Parathyroid adenoma (tissue), 2 donors: ENCODE data around the gene TMEM208.
A peak's percentile ranks its signal among the peaks of the same experiment; 100 is the strongest.

Experiments used
- H2AFZ ChIP-seq: fragments of 300-600 bp; sonication (generic); one replicate; pipeline ENCODE4 v1.7.0; 2017; ENCODE audit warnings: antibody characterized with exemption, mild to moderate bottlenecking
- H3K27ac ChIP-seq: fragments of 300-600 bp; sonication (generic); one replicate; pipeline ENCODE4 v1.7.0; 2017
- H3K27me3 ChIP-seq: fragments of 300-600 bp; sonication (generic); one replicate; pipeline ENCODE4 v1.7.0; 2017; ENCODE audit warnings: low read length; ENCODE audit not compliant: control insufficient read depth, insufficient read depth
- H3K36me3 ChIP-seq: fragments of 300-600 bp; sonication (generic); one replicate; pipeline ENCODE4 v1.7.0; 2017; ENCODE audit warnings: low read length; ENCODE audit not compliant: control insufficient read depth, insufficient read depth
- H3K4me1 ChIP-seq: fragments of 300-600 bp; sonication (generic); one replicate; pipeline ENCODE4 v1.7.0; 2017; ENCODE audit warnings: control low read depth
- H3K4me2 ChIP-seq: fragments of 300-600 bp; sonication (generic); one replicate; pipeline ENCODE4 v1.7.0; 2017; ENCODE audit warnings: low read length
- H3K4me3 ChIP-seq: fragments of 300-600 bp; sonication (generic); one replicate; pipeline ENCODE4 v1.7.0; 2017; ENCODE audit warnings: low read depth, low read length
- H3K79me2 ChIP-seq: fragments of 300-600 bp; sonication (generic); one replicate; pipeline ENCODE4 v1.7.0; 2017; ENCODE audit warnings: control low read depth
- H3K9ac ChIP-seq: fragments of 300-600 bp; sonication (generic); one replicate; pipeline ENCODE4 v1.7.0; 2017; ENCODE audit warnings: mild to moderate bottlenecking
- H3K9me3 ChIP-seq: fragments of 300-600 bp; sonication (generic); one replicate; pipeline ENCODE4 v1.7.0; 2017; ENCODE audit warnings: low read length; ENCODE audit not compliant: control insufficient read depth
- CTCF ChIP-seq: fragments of 300-600 bp; sonication (generic); IDR thresholded peaks from one replicate; pipeline ENCODE4 v1.7.0; 2017; ENCODE audit warnings: antibody characterized with exemption, mild to moderate bottlenecking
- donor health status: primary hyperparathyroidism.

The TMEM208 gene

GRCh38 chr16:67181346-67181745 lies 45.6 kb upstream of the TMEM208 start:
- no peaks in the 10 kb centered on the region for H3K9me3 ChIP-seq
- H3K4me3 ChIP-seq: no peak overlapping the region
- H3K9ac ChIP-seq: no peak overlapping the region
- TF ChIP-seq CTCF: no peak
- H2AFZ ChIP-seq: no peak overlapping the region
- H3K4me1 ChIP-seq: peaks cover 23% of the 10 kb centered on the region
- no peaks in the 10 kb centered on the region for H3K27me3 ChIP-seq
- H3K27ac ChIP-seq: no peak overlapping the region
- H3K36me3 ChIP-seq: no peaks in the 10 kb centered on the region
- no peaks in the 10 kb centered on the region for H3K79me2 ChIP-seq
- H3K4me2 ChIP-seq: no peak overlapping the region

GRCh38 chr16:67182288-67182687 lies 44.6 kb upstream of the TMEM208 start:
- TF ChIP-seq CTCF: no peak
- Histone ChIP-seq H3K4me1 (peaks cover 23% of the 10 kb centered on the region), H3K9ac (no peak overlapping the region)

GRCh38 chr16:67183284-67183626 lies 43.7 kb upstream of the TMEM208 start:
- Histone ChIP-seq H3K4me1 (peaks cover 18% of the 10 kb centered on the region), H3K27me3 (no peaks in the 10 kb centered on the region), H3K9ac (no peak overlapping the region), H2AFZ (peak overlapping the region; percentile 92), H3K9me3 (no peaks in the 10 kb centered on the region), H3K27ac (peak overlapping the region; percentile 96), H3K4me3 (peak overlapping the region; percentile 81), H3K4me2 (peak overlapping the region; percentile 94), H3K79me2 (no peaks in the 10 kb centered on the region), H3K36me3 (no peaks in the 10 kb centered on the region)
- TF ChIP-seq CTCF: no peak

More at GRCh38 chr16:67182288-67182687, 44.6 kb upstream of the TMEM208 start:
- no peaks in the 10 kb centered on the region for H3K79me2 ChIP-seq
- H3K27ac ChIP-seq: peak overlapping the region; percentile 96
- no peak overlapping the region for H3K4me2 ChIP-seq
- H3K9me3 ChIP-seq: no peaks in the 10 kb centered on the region
- no peak overlapping the region for H3K4me3 ChIP-seq
- no peak overlapping the region for H2AFZ ChIP-seq
- no peaks in the 10 kb centered on the region for H3K36me3 ChIP-seq
- H3K27me3 ChIP-seq: no peaks in the 10 kb centered on the region

- Histone ChIP-seq H2AFZ (peak within 1 kb of the TSS; percentile 92), H3K36me3 (no peaks in the 10 kb centered on the region), H3K9me3 (no peaks in the 10 kb centered on the region), H3K4me1 (peaks cover 18% of the 10 kb centered on the region), H3K27me3 (no peaks in the 10 kb centered on the region), H3K27ac (peak within 1 kb of the TSS; percentile 96), H3K4me3 (peak within 1 kb of the TSS; percentile 81), H3K4me2 (peak within 1 kb of the TSS; percentile 94), H3K9ac (peak within 1 kb of the TSS; percentile 81), H3K79me2 (no peaks in the 10 kb centered on the region)
- peak; percentile 26 for TF ChIP-seq CTCF
Observed at GRCh38 chr16:67183627-67184452, 43.1 kb upstream of the TMEM208 start, which contains the start of gene MATCAP1. TSS of gene MATCAP1 (minus strand) at chr16:67183963. CDS start at chr16:67180610, 3,353 bp downstream.
